HepG2 (cell line): ENCODE data around the gene HSP90AB1. TPM values are rescaled to one million over a fixed set of nuclear protein-coding genes. Genes with fewer than 3 reads are reported as not detected.

Experiments used
- ATAC-seq: fragments of 200-7000 bp; cut with Tn5 transposase; 3 replicates; pipeline ENCODE4 v1.9.1; 2020; ENCODE audit warnings: mild to moderate bottlenecking, moderate library complexity
- BruUV-seq: library from RNA; stranded (reverse); fragments of 400-500 nt; replicated peaks from 2 replicates; lab custom pipeline; 2021; lab: Mats Ljungman, UMichigan
- CTCF ChIA-PET: fragments of 300-600 bp; formaldehyde crosslinking; extraction: SDS; loops from one replicate; lab custom pipeline; 2021; ENCODE audit warnings: low total read pairs, inconsistent platforms, low intra/inter-chr PET ratio; lab: Yijun Ruan, JAX
- POLR2A ChIA-PET: fragments of 350-600 bp; sonication (Branson Sonifier 250); formaldehyde crosslinking; loops from one replicate; lab custom pipeline; 2020; ENCODE audit warnings: antibody characterized with exemption, inconsistent platforms; lab: Yijun Ruan, JAX
- DNase-seq: peaks from one replicate; pipeline ENCODE4 v3.0.0-alpha.2; 2015; ENCODE audit warnings: low spot score
- FAIRE-seq: peaks from 3 replicates; lab custom pipeline; 2011; peaks lifted over from hg19 to GRCh38; lab: Jason Lieb, UNC
- H2AFZ ChIP-seq: one replicate; pipeline ENCODE4 v1.6.1; 2011; ENCODE audit warnings: low read length, inconsistent platforms
- H3K27ac ChIP-seq: fragments of 300-600 bp; 3 replicates; pipeline ENCODE4 v1.8.0; 2011; ENCODE audit warnings: mixed run types, mild to moderate bottlenecking, mixed read lengths, low read length, inconsistent platforms; ENCODE audit not compliant: insufficient read depth; ENCODE audit errors: extremely low read length
- H3K27me3 ChIP-seq, 2 experiments: fragments of 200-600 bp in 1 of 2; 2 replicates in 1 of 2; 3 replicates in 1 of 2; pipeline versions ENCODE4 v1.6.0 to v1.8.0; 2011; ENCODE audit warnings: low read length in 2 of 2, mild to moderate bottlenecking in 2 of 2, moderate library complexity in 2 of 2, inconsistent platforms in 1 of 2; ENCODE audit not compliant: insufficient read depth in 2 of 2, control insufficient read depth in 1 of 2
- H3K36me3 ChIP-seq, 2 experiments: fragments of 200-600 bp in 1 of 2; replicated peaks in 1 of 2; 2 replicates in 1 of 2; 3 replicates in 1 of 2; pipeline versions ENCODE4 v1.5.1 to v1.8.0; 2011; ENCODE audit warnings: low read length in 2 of 2, inconsistent platforms in 1 of 2; ENCODE audit not compliant: insufficient read depth in 2 of 2, control insufficient read depth in 1 of 2
- H3K4me1 ChIP-seq: 2 replicates; pipeline ENCODE4 v1.5.1; 2012; ENCODE audit warnings: low read length, inconsistent platforms; ENCODE audit not compliant: insufficient read depth
- H3K4me2 ChIP-seq: 2 replicates; pipeline ENCODE4 v1.6.0; 2011; ENCODE audit warnings: low read depth, low read length, inconsistent platforms
- H3K4me3 ChIP-seq, 3 experiments: fragments of 200-600 bp in 1 of 3; sonication (generic), shearing (Covaris generic) in 1 of 3; replicated peaks in 1 of 3; 2 replicates each; pipeline ENCODE4 v1.5.1; 2011 to 2016; ENCODE audit warnings: low read length in 3 of 3, inconsistent platforms in 2 of 3, low read depth in 2 of 3, mild to moderate bottlenecking in 2 of 3, control low read depth in 1 of 3, mixed read lengths in 1 of 3; ENCODE audit not compliant: insufficient read depth in 1 of 3
- H3K79me2 ChIP-seq: one replicate; pipeline ENCODE4 v1.6.1; 2011; ENCODE audit warnings: low read length, inconsistent platforms; ENCODE audit not compliant: insufficient read depth
- H3K9ac ChIP-seq: 2 replicates; pipeline ENCODE4 v1.6.0; 2011; ENCODE audit warnings: mild to moderate bottlenecking, low read depth, low read length, inconsistent platforms; ENCODE audit not compliant: insufficient read depth
- H3K9me3 ChIP-seq: 2 replicates; pipeline ENCODE4 v1.5.1; 2012; ENCODE audit warnings: mild to moderate bottlenecking, low read length
- H4K20me1 ChIP-seq: 2 replicates; pipeline ENCODE4 v1.6.0; 2011; ENCODE audit warnings: inconsistent platforms, mild to moderate bottlenecking, low read length, moderate library complexity; ENCODE audit not compliant: insufficient read depth
- ARNT2 ChIP-seq: sonication (generic); formaldehyde crosslinking; IDR thresholded peaks from 2 replicates; pipeline ENCODE4 v1.8.0; 2022; ENCODE audit warnings: mild to moderate bottlenecking, low read depth, missing genetic modification reagents, moderate library complexity
- BATF2 ChIP-seq: sonication (generic); formaldehyde crosslinking; IDR thresholded peaks from 2 replicates; pipeline ENCODE4 v1.8.0; 2022; ENCODE audit warnings: mild to moderate bottlenecking, missing genetic modification reagents, moderate library complexity
- DDIT3 ChIP-seq: sonication (generic); formaldehyde crosslinking; IDR thresholded peaks from 2 replicates; pipeline ENCODE4 v1.4.0; 2020; ENCODE audit warnings: mild to moderate bottlenecking, missing genetic modification reagents
- ESRRA ChIP-seq: sonication (generic); formaldehyde crosslinking; IDR thresholded peaks from 2 replicates; pipeline ENCODE4 v1.5.1; 2020; ENCODE audit warnings: mild to moderate bottlenecking, low read depth, missing genetic modification reagents
- FOXA3 ChIP-seq: IDR thresholded peaks from 2 replicates; pipeline ENCODE4 v1.6.1; 2016; ENCODE audit warnings: missing genetic modification reagents, missing compliant biosample characterization
- HNRNPL ChIP-seq: fragments of 200-400 bp; formaldehyde crosslinking; IDR thresholded peaks from 2 replicates; pipeline ENCODE4 v1.6.1; 2017; ENCODE audit warnings: mild to moderate bottlenecking, low read depth, low read length
- KDM4B ChIP-seq: sonication (generic); formaldehyde crosslinking; IDR thresholded peaks from 2 replicates; pipeline ENCODE4 v1.4.0; 2020; ENCODE audit warnings: missing genetic modification reagents
- NFE2L1 ChIP-seq: sonication (generic); formaldehyde crosslinking; IDR thresholded peaks from 2 replicates; pipeline ENCODE4 v1.4.0; 2020; ENCODE audit warnings: missing genetic modification reagents, mild to moderate bottlenecking, borderline replicate concordance
- PATZ1 ChIP-seq: sonication (generic); formaldehyde crosslinking; IDR thresholded peaks from 2 replicates; pipeline ENCODE4 v1.4.0; 2020; ENCODE audit warnings: missing genetic modification reagents
- POLR2A ChIP-seq, 2 experiments: IDR thresholded peaks; 2 replicates each; pipeline ENCODE4 v1.6.1; 2011; ENCODE audit warnings: low read depth in 2 of 2, low read length in 2 of 2, mild to moderate bottlenecking in 1 of 2, moderate library complexity in 1 of 2; ENCODE audit not compliant: insufficient read depth in 1 of 2
- WIZ ChIP-seq: sonication (generic); formaldehyde crosslinking; IDR thresholded peaks from 2 replicates; pipeline ENCODE4 v1.5.1; 2020; ENCODE audit warnings: mild to moderate bottlenecking, missing genetic modification reagents
- ZHX1 ChIP-seq: sonication (generic); formaldehyde crosslinking; IDR thresholded peaks from 2 replicates; pipeline ENCODE4 v1.8.1; 2022; ENCODE audit warnings: low read depth, mild to moderate bottlenecking, missing genetic modification reagents
- ZNF317 ChIP-seq: sonication (generic); formaldehyde crosslinking; IDR thresholded peaks from 2 replicates; pipeline ENCODE4 v1.5.0; 2020; ENCODE audit warnings: mild to moderate bottlenecking, missing genetic modification reagents
- ZNF343 ChIP-seq: sonication (generic); formaldehyde crosslinking; IDR thresholded peaks from 2 replicates; pipeline ENCODE4 v1.4.0; 2020; ENCODE audit warnings: mild to moderate bottlenecking, missing genetic modification reagents
- ZNF354B ChIP-seq: sonication (generic); formaldehyde crosslinking; IDR thresholded peaks from 2 replicates; pipeline ENCODE4 v1.8.0; 2022; ENCODE audit warnings: mild to moderate bottlenecking, missing genetic modification reagents
- ZSCAN30 ChIP-seq: sonication (generic); formaldehyde crosslinking; IDR thresholded peaks from 2 replicates; pipeline ENCODE4 v1.5.0; 2020; ENCODE audit warnings: mild to moderate bottlenecking, missing genetic modification reagents
- WGBS: methylation state at CpG from one replicate; pipeline ENCODE4 v1.1.6; 2017; ENCODE audit warnings: low lambda C conversion rate; 5-methylcytosine and 5-hydroxymethylcytosine counted together
- in situ Hi-C: cut with HindIII; loops from 2 replicates; pipeline ENCODE4 v1.10.0; 2017; ENCODE audit warnings: low pct_unique_long_range_greater_than_20kb; ENCODE audit not compliant: extremely low pct_ligation_motif_present
- intact Hi-C: fragments of 100-400 bp; cut with micrococcal nuclease; formaldehyde crosslinking; loops from one replicate; pipeline ENCODE4 v1.10.0; 2022; ENCODE audit not compliant: unreplicated experiment
- polyA plus RNA-seq, 8 experiments: library from polyadenylated mRNA; depleted of rRNA in 3 of 8; stranded (reverse) in 7 of 8; unstranded in 1 of 8; fragments of >200 nt; fragmentation: Illumina TruSeq in 4 of 8; extraction: Trizol in 4 of 8; gene quantifications; 2 replicates each; pipeline versions ENCODE4 v1.2.1 to v1.2.3, GENCODE V29; 2011 to 2016; ENCODE audit warnings: low read depth in 4 of 8, missing spikeins in 1 of 8, mixed read lengths in 1 of 8; ENCODE audit not compliant: insufficient read depth in 1 of 8
- total RNA-seq, 5 experiments: library from RNA; depleted of rRNA; stranded (reverse); fragments of >200 nt; fragmentation: Illumina TruSeq; extraction: Trizol; gene quantifications; 2 replicates each; pipeline ENCODE4 v1.2.3, GENCODE V29; 2016; ENCODE audit warnings: low read depth in 1 of 5

Gene HSP90AB1
- total and polyA plus RNA-seq, 2 of the 13 experiments (the other 11 are each of a cell fraction or from before 2014, with no cell fraction given): 1,325 to 1,472 TPM

- FAIRE-seq (no peak), DNase-seq (no peak), ATAC-seq (no peak)
- ChIA-PET POLR2A (interaction anchor here (0.6 to 1.2 kb wide), 2 partner anchors 8 to 11 kb away, joined by 3 to 4 read pairs; no protein-coding TSS in a partner anchor), CTCF (no interaction called here)
- no peak overlapping the region for H3K4me3 ChIP-seq
- intact Hi-C loops (no loop called here), in situ Hi-C loops (no loop called here)
- H3K4me2 ChIP-seq: no peak overlapping the region
- no peak overlapping the region for H3K27ac ChIP-seq
- H3K9me3 ChIP-seq: no peaks in the 10 kb centered on the region
- no TSS peak for BruUV-seq
- H3K4me1 ChIP-seq: peaks cover 50% of the 10 kb centered on the region
- H3K79me2 ChIP-seq: peaks cover 6% of the 10 kb centered on the region
- TF ChIP-seq BATF2 (CRISPR knock-in tag) (no peak), POLR2A (IDR thresholded peaks at IDR 0.05; ENCODE audit: insufficient read depth in 1 of 2, low read depth in 2 of 2, low read length in 2 of 2) (no peak), KDM4B (CRISPR knock-in tag) (no peak), ARNT2 (CRISPR knock-in tag) (no peak), ZNF354B (CRISPR knock-in tag) (no peak), WIZ (CRISPR knock-in tag) (no peak), FOXA3 (no peak), ESRRA (CRISPR knock-in tag) (no peak), ZHX1 (no peak), PATZ1 (CRISPR knock-in tag) (no peak), ZNF317 (CRISPR knock-in tag) (no peak), HNRNPL (no peak), DDIT3 (CRISPR knock-in tag) (no peak), ZSCAN30 (CRISPR knock-in tag) (no peak), ZNF343 (CRISPR knock-in tag) (no peak), NFE2L1 (CRISPR knock-in tag) (no peak)
- no peaks in the 10 kb centered on the region for H3K27me3 ChIP-seq
- WGBS: 97% methylated on average over 6 of the region's 10 CpGs
- H3K36me3 ChIP-seq: peaks cover 11 to 24% of the 10 kb centered on the region in 2 experiments
- no peak overlapping the region for H3K9ac ChIP-seq
- H4K20me1 ChIP-seq: no peaks in the 10 kb centered on the region
- no peak overlapping the region for H2AFZ ChIP-seq
Observed at GRCh38 chr6:44230034-44230675, 16.7 kb upstream of the HSP90AB1 start.
